SK-N-MC (cell line): ENCODE data around the gene C2orf69.

Source experiments
- EZH2 ChIP-seq: fragments of 200-600 bp; sonication (generic); IDR thresholded peaks from one replicate; pipeline ENCODE4 v1.6.1; 2017; ENCODE audit warnings: antibody characterized with exemption
- POLR2AphosphoS5 ChIP-seq: IDR thresholded peaks from 2 replicates; pipeline ENCODE4 v1.6.1; 2012; ENCODE audit warnings: mild to moderate bottlenecking, low read depth, low read length, borderline replicate concordance

DNA sequence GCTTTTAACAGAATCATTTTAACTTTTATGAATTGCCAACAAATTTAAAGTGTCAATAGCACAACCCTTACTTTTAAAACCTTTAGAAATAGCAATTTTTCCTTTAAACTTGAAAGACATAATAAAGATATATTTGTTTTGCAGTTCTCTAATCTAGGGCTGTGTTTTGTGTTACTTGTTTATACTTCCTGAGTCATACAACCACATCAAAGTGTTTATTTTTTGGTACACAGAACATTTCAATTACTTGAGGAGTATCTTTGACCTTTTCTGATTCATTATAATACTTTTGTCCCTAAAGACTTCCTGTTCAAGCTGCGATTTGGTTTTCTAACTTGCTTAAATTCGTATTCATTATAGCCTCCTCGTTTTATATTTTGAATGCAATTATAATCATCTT is 22.4 kb downstream of the C2orf69 start:
- TF ChIP-seq POLR2AphosphoS5 (no peak), EZH2 (no peak)
